ENCODE data around the gene DYNC1H1. TPM values are rescaled to one million over a fixed set of nuclear protein-coding genes. Genes with fewer than 3 reads are reported as not detected.

DYNC1H1 gene
- total RNA-seq, 4 donors from 2014 or later: 546 to 624 (median 593) TPM

GRCh38 chr14:101953151-101953550 lies 11.2 kb upstream of the DYNC1H1 start:
- no peak overlapping the region for H3K4me3 ChIP-seq (ENCODE audit: low read depth, poor library complexity, severe bottlenecking)
- DNase-seq (ENCODE audit: low spot score in 2 of 2): peak in 1 of 2 donors; percentile 81
- intact Hi-C loops (cut with DNase I; ENCODE audit: low total_unique reads): loop anchor here (5.0 kb wide), 1 partner anchor 1581 kb away; no protein-coding TSS in a partner anchor
- 73 to 81% methylated on average over 8 of the region's 8 CpGs for WGBS, 2 donors
- TF ChIP-seq POLR2A (IDR thresholded peaks at IDR 0.05): no peak
- no peak for TF ChIP-seq CTCF (IDR thresholded peaks at IDR 0.05)

- H3K4me3 ChIP-seq (ENCODE audit: low read depth, poor library complexity, severe bottlenecking): no peak overlapping the region
- WGBS, 2 donors: 82 to 89% methylated on average over 6 of the region's 6 CpGs
- intact Hi-C loops (cut with DNase I; ENCODE audit: low total_unique reads): loop anchor here (5.0 kb wide), 1 partner anchor 1582 kb away; no protein-coding TSS in a partner anchor
- TF ChIP-seq POLR2A (IDR thresholded peaks at IDR 0.05) (no peak), CTCF (IDR thresholded peaks at IDR 0.05) (no peak)
- DNase-seq (ENCODE audit: low spot score in 2 of 2): peak in 1 of 2 donors; percentile 54
These were observed 9.9 kb upstream of the DYNC1H1 start for GRCh38 chr14:101954501-101954900.

- peak in 1 of 2 donors; percentile 39 for DNase-seq (ENCODE audit: low spot score in 2 of 2)
- no peak for TF ChIP-seq POLR2A (IDR thresholded peaks at IDR 0.05)
- no peak for TF ChIP-seq CTCF (IDR thresholded peaks at IDR 0.05)
- H3K4me3 ChIP-seq (ENCODE audit: low read depth, poor library complexity, severe bottlenecking): no peak overlapping the region
- intact Hi-C loops (cut with DNase I; ENCODE audit: low total_unique reads): no loop called here
- WGBS, 2 donors: 79 to 81% methylated on average over 34 of the region's 34 CpGs
These were observed 8.6 kb upstream of the DYNC1H1 start for GRCh38 chr14:101955695-101956161.

- intact Hi-C loops (cut with DNase I; ENCODE audit: low total_unique reads): no loop called here
These were observed 8.0 kb upstream of the DYNC1H1 start for GRCh38 chr14:101956179-101956885.

GRCh38 chr14:101957406-101958234 lies 6.8 kb upstream of the DYNC1H1 start:
- TF ChIP-seq POLR2A (IDR thresholded peaks at IDR 0.05) (no peak), CTCF (IDR thresholded peaks at IDR 0.05) (no peak)
- no peak overlapping the region for H3K4me3 ChIP-seq (ENCODE audit: low read depth, poor library complexity, severe bottlenecking)
- intact Hi-C loops (cut with DNase I; ENCODE audit: low total_unique reads): no loop called here
- WGBS, 2 donors: 80 to 84% methylated on average over 13 of the region's 13 CpGs
- DNase-seq (ENCODE audit: low spot score in 2 of 2): peak in 1 of 2 donors; percentile 83

More at GRCh38 chr14:101956179-101956885, 8.0 kb upstream of the DYNC1H1 start:
- peak in 1 of 2 donors; percentile 62 for DNase-seq (ENCODE audit: low spot score in 2 of 2)
- TF ChIP-seq CTCF (IDR thresholded peaks at IDR 0.05) (no peak), POLR2A (IDR thresholded peaks at IDR 0.05) (no peak)
- WGBS, 2 donors: 88 to 90% methylated on average over 20 to 25 of the region's 25 CpGs
- no peak overlapping the region for H3K4me3 ChIP-seq (ENCODE audit: low read depth, poor library complexity, severe bottlenecking)

Data from lower leg skin (tissue), 4 donors.